Stomach smooth muscle (tissue), 2 donors: ENCODE results near the gene ZFP64.

Experiments
- H3K27ac ChIP-seq: one replicate; pipeline ENCODE4 v1.7.0; 2013; ENCODE audit warnings: mild to moderate bottlenecking, low read length, inconsistent platforms
- H3K27me3 ChIP-seq, 2 donors: one replicate each; pipeline ENCODE4 v1.7.0; 2013; ENCODE audit warnings: low read length in 2 of 2; ENCODE audit not compliant: insufficient read depth in 2 of 2, control insufficient read depth in 1 of 2
- H3K36me3 ChIP-seq, 2 donors: one replicate each; pipeline ENCODE4 v1.7.0; 2013; ENCODE audit warnings: low read length in 2 of 2; ENCODE audit not compliant: control insufficient read depth in 2 of 2, insufficient read depth in 2 of 2
- H3K4me1 ChIP-seq: one replicate; pipeline ENCODE4 v1.7.0; 2013; ENCODE audit warnings: low read length; ENCODE audit not compliant: control insufficient read depth, insufficient read depth
- H3K4me3 ChIP-seq, 2 donors: one replicate each; pipeline ENCODE4 v1.7.0; 2013; ENCODE audit warnings: low read length in 2 of 2
- H3K9ac ChIP-seq, 2 donors: one replicate each; pipeline ENCODE4 v1.7.0; 2013; ENCODE audit warnings: low read length in 2 of 2, mild to moderate bottlenecking in 1 of 2
- H3K9me3 ChIP-seq, 2 donors: one replicate each; pipeline ENCODE4 v1.7.0; 2013; ENCODE audit warnings: low read length in 2 of 2; ENCODE audit not compliant: control insufficient read depth in 2 of 2
- donor health status: healthy.
- donor health status: Pancreatic carcinoma.

The ZFP64 gene

GRCh38 chr20:52132337-52132736, 59.2 kb downstream of the ZFP64 start:
- Histone ChIP-seq H3K4me3 (no peak overlapping the region), H3K36me3 (no peaks in the 10 kb centered on the region), H3K9me3 (no peaks in the 10 kb centered on the region), H3K4me1 (no peaks in the 10 kb centered on the region), H3K27ac (no peak overlapping the region), H3K9ac (no peak overlapping the region), H3K27me3 (no peaks in the 10 kb centered on the region)

GRCh38 chr20:52131048-52131643, 60.4 kb downstream of the ZFP64 start:
- Histone ChIP-seq H3K9me3 (no peaks in the 10 kb centered on the region), H3K27me3 (no peaks in the 10 kb centered on the region), H3K36me3 (no peaks in the 10 kb centered on the region), H3K27ac (no peak overlapping the region), H3K9ac (no peak overlapping the region), H3K4me1 (no peaks in the 10 kb centered on the region), H3K4me3 (no peak overlapping the region)

GRCh38 chr20:52130406-52130805, 61.2 kb downstream of the ZFP64 start:
- H3K9me3 ChIP-seq = no peaks in the 10 kb centered on the region
- H3K27ac ChIP-seq = no peak overlapping the region
- H3K4me1 ChIP-seq = no peaks in the 10 kb centered on the region
- H3K27me3 ChIP-seq = no peaks in the 10 kb centered on the region
- H3K36me3 ChIP-seq = no peaks in the 10 kb centered on the region
- no peak overlapping the region for H3K4me3 ChIP-seq
- H3K9ac ChIP-seq = no peak overlapping the region

DNA sequence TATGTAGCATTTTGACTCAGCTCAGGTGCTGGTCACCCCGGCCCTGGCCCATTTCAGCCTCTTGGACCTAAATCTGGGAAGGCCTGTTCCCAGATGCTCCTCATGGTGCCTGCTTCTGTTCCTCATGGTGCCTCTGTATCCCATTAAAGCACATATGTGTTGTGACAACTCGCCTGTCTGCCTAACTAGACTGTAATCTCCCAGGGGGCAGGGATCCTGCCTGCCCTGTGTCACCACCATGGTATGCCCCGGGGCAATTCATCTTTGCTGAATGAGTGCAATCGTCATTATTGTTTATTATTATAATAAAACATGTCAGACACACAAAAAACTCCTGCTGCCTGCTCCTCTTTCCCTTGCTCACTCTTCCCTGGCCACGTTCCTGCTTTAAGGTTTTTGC, 62.0 kb downstream of the ZFP64 start:
- Histone ChIP-seq H3K27ac (no peak overlapping the region), H3K4me1 (no peaks in the 10 kb centered on the region), H3K27me3 (no peaks in the 10 kb centered on the region), H3K9me3 (no peaks in the 10 kb centered on the region), H3K36me3 (no peaks in the 10 kb centered on the region), H3K4me3 (no peak overlapping the region), H3K9ac (no peak overlapping the region)

DNA sequence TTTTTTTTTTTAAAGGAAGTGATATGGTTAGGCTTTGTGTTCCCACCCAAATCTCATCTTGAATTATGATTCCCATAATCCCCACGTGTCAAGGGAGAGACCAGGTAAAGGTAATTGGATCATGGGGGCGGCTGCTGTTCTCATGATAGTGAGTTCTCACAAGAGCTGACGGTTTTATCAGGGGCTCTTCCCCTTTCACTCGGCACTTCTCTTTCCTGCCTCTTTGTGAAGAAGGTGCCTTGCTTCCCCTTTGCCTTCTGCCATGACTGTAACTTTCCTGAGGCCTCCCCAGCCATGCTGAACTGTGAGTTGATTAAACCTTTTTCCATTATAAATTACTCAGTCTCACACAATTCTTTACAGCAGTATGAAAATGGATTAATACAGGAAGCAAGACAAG, 64.3 kb downstream of the ZFP64 start:
- Histone ChIP-seq H3K36me3 (no peaks in the 10 kb centered on the region), H3K27ac (no peak overlapping the region), H3K4me1 (no peaks in the 10 kb centered on the region), H3K27me3 (no peaks in the 10 kb centered on the region), H3K9ac (no peak overlapping the region), H3K4me3 (no peak overlapping the region), H3K9me3 (no peaks in the 10 kb centered on the region)

GRCh38 chr20:52124821-52125220, 66.8 kb downstream of the ZFP64 start:
- no peak overlapping the region for H3K9ac ChIP-seq
- no peak overlapping the region for H3K4me3 ChIP-seq
- no peaks in the 10 kb centered on the region for H3K4me1 ChIP-seq
- H3K36me3 ChIP-seq = no peaks in the 10 kb centered on the region
- no peak overlapping the region for H3K27ac ChIP-seq
- H3K27me3 ChIP-seq = no peaks in the 10 kb centered on the region
- no peaks in the 10 kb centered on the region for H3K9me3 ChIP-seq

DNA sequence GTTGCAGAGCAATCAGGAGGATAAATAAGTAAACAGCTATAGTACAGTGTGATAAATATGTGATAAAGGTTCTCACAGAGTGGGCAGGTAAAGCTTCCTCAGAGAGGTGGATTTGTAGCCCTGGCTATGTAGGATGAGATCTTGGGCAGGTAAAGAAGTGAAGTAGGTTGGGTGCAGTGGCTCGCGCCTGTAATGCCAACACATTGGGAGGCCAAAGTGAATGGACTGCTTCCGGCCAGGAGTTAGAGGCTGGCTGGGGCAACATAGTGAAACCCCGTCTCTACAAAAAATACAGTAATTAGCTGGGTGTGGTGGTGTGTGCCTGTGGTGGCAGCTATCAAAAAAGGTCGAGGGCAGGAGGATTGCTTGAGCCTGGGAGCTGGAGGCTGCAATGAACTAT, 72.9 kb downstream of the ZFP64 start:
- H3K27me3 ChIP-seq = no peaks in the 10 kb centered on the region
- H3K4me3 ChIP-seq = no peak overlapping the region
- H3K9ac ChIP-seq = no peak overlapping the region
- peaks cover 0 to 3% of the 10 kb centered on the region in 2 donors for H3K36me3 ChIP-seq
- no peaks in the 10 kb centered on the region for H3K9me3 ChIP-seq
- H3K27ac ChIP-seq = no peak overlapping the region
- no peaks in the 10 kb centered on the region for H3K4me1 ChIP-seq

- Histone ChIP-seq H3K27me3 (no peaks in the 10 kb centered on the region), H3K9me3 (no peaks in the 10 kb centered on the region), H3K36me3 (peaks cover 0 to 3% of the 10 kb centered on the region in 2 donors), H3K4me1 (no peaks in the 10 kb centered on the region), H3K4me3 (no peak overlapping the region), H3K9ac (no peak overlapping the region), H3K27ac (no peak overlapping the region)
Measured at GRCh38 chr20:52118016-52118623, 73.5 kb downstream of the ZFP64 start.

- H3K4me1 ChIP-seq = peaks cover 8% of the 10 kb centered on the region
- peaks cover 7 to 12% of the 10 kb centered on the region in 2 donors for H3K27me3 ChIP-seq
- no peaks in the 10 kb centered on the region for H3K9me3 ChIP-seq
- no peak overlapping the region for H3K27ac ChIP-seq
- H3K4me3 ChIP-seq = no peak overlapping the region
- no peaks in the 10 kb centered on the region for H3K36me3 ChIP-seq
- H3K9ac ChIP-seq = no peak overlapping the region
Measured at GRCh38 chr20:52110456-52110855, 81.1 kb downstream of the ZFP64 start.

GRCh38 chr20:52105442-52106422, 85.8 kb downstream of the ZFP64 start:
- H3K9me3 ChIP-seq = no peaks in the 10 kb centered on the region
- H3K36me3 ChIP-seq = no peaks in the 10 kb centered on the region
- peak overlapping the region; percentile 65 to 68 for H3K4me3 ChIP-seq
- H3K27me3 ChIP-seq = peaks cover 21 to 33% of the 10 kb centered on the region in 2 donors
- peaks cover 24% of the 10 kb centered on the region for H3K4me1 ChIP-seq
- H3K27ac ChIP-seq = no peak overlapping the region
- H3K9ac ChIP-seq = no peak overlapping the region
